Measurements from ENCODE around the gene EPN2.
A peak's percentile ranks its signal among the peaks of the same experiment; 100 is the strongest.

The EPN2 gene

DNA sequence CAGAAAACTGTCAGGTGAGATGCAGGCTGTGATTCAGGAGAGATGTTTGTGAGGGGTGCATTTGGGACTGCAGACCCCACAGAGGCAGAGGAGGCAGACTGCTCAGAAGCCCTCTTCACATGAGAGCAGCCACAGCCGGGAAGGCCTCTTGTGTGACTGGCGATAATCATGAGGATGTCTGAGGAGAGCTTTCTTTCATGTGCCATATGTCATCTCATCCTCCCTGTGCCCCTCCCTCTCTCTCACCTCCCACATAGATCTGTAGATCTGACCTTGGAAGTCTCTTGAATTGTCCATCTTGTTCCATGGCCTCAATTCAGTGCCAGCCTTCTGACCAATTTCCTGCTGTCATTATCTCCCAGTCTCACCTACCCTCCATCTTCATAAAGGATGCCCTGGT lies 50.5 kb downstream of the EPN2 start:
- FAIRE-seq: no peak
- DNase-seq (ENCODE audit: insufficient read length, low spot score): no peak

DNA sequence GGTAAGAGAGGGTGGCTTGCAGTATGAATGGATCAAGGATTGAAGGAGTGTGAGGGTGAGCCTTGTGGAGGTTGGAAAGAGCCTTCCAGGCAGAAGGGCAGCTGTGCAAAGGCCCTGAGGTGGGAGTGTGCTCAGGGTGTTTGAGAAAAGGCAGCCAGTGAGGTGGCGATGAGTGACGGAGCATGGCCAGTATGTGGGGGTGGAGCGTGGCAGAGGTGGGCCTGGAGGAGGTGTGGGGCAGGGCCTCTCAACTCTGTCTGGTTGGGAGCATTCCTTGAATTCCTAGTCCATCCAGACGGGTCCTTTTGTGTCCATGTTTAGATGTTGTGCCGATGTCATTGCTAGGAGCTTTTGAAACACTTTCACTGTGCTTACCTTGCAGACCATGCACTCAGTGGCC lies 51.3 kb downstream of the EPN2 start:
- DNase-seq (ENCODE audit: insufficient read length, low spot score) (no peak), FAIRE-seq (no peak)

DNA sequence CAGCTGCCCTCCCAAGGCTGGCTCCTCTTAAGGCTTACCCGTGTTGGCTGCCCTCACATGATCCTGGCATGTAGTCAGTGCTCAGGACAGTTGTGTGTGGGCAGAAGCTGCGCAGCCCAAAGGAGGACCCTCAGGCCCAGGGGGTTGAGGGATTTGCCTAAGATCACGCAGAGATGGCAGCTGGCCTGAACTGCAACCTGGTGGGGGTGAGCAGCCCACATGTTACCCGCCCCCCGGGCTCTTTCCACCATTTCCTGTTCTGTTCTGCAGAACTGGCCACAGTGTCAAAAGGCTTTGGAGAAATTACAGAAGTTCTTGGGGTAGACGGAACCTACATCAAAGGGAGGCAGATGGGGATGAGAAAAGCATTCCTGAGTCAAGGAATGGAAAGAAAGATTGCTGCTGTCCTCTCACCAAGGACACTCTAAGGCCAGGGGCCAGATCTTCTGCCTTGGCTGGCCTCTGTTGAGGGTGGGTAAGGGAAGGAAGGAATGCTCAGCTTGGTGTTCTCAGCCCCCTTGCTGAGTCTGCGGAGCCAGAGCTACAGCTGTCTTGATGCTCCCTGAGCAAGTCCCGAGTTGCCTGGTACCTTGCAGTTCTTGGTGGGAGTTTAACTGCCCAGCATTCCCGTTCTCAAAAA lies 53.0 kb downstream of the EPN2 start:
- no peak for FAIRE-seq
- DNase-seq (ENCODE audit: insufficient read length, low spot score): no peak

DNA sequence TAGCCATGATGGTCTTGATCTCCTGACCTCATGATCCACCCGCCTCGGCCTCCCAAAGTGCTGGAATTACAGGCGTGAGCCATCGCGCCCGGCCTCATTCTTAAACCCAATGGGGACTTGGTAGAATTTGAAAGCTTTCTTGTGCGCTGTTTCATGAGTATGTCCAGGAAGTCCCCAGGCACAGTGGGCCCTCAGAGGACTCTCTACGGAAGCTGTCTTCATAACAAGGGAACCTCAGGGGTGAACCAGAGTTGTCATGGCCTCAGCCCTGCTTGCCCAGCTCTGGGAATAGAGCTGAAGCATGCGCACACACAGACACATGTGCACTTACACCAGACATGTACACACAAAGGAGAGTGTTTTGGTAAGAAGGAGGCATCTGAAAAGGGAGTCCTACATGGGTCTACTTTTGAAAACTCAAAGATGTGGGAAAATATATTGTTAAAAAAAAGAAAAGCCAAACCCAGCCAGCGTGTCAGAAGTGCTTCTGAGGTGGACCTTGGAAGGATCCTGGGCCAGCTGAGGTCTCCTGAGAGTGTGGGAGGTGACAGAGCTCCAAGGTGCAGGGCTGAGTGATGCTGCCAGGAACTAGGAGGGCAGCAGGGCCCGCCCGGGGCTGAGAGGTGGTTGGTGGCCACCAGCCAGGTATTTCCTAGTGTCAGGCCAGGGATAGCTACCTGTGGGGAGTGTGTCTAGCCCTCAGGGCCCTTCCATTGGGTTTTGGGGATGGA lies 54.6 kb downstream of the EPN2 start:
- FAIRE-seq: no peak
- DNase-seq (ENCODE audit: insufficient read length, low spot score): no peak

DNA sequence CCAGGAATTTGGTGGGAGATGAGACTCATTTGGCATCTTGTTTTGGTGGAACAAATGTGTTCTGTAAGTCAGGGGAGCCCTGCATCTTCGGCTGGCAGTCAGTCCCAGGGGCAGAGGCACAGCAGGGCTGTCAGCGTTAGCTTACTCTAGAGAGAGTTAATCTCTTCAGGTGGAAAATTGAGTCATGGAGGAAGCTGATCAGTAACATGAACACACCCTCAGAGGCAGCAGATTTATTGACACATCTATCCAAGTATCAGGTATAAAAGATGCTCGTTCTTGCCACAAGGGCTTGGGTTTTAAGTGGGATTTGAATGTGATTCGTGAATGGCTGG lies 55.2 kb downstream of the EPN2 start:
- DNase-seq (ENCODE audit: insufficient read length, low spot score) (no peak), FAIRE-seq (no peak)

DNA sequence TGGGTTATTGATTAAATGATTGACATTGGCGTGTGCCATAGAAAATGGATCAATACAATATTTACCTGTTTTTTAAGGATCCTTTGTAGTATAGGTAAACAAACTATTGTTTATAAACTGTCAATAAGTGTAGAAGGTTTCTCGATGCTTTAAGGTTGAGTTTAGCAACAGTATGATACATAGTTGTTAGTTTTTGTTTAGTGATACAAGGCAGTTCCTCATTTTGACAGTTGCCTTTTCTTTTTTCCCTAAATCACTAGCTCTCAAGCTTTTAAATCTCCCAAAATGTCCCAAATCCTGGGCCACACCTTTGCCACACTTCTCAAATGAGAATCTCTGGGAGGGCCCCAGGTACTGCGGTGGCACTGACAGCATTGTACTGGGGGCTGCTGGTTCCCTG lies 57.3 kb downstream of the EPN2 start:
- FAIRE-seq (no peak), DNase-seq (ENCODE audit: insufficient read length, low spot score) (no peak)

DNA sequence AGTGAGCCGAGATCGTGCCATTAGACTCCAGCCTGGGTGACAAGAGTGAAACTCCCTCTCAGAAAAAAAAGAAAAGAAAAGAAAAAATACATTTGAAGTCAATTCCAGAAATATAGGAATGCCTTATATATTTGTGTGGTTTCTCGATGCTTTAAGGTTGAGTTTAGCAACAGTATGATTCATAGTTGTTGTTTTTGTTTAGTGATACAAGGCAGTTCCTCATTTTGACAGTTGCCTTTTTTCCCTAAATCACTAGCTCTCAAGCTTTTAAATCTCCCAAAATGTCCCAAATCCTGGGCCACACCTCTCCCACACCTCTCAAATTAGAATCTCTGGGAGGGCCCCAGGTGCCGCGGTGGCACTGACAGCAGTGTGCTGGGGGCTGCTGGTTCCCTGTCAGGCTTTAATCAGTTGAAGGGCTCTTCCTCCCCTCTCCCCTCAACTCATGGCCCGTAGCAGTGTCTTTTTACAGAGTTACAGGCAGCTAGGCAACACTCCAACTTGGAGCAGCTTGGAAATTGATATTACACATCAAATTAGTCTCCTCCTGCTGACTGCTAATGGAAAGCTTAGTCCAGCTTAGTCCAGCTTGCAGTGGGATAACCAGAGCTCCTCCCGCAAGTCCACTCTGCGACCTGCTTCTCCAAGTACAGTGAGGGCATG lies 58.4 kb downstream of the EPN2 start:
- no peak for FAIRE-seq
- no peak for DNase-seq (ENCODE audit: insufficient read length, low spot score)

DNA sequence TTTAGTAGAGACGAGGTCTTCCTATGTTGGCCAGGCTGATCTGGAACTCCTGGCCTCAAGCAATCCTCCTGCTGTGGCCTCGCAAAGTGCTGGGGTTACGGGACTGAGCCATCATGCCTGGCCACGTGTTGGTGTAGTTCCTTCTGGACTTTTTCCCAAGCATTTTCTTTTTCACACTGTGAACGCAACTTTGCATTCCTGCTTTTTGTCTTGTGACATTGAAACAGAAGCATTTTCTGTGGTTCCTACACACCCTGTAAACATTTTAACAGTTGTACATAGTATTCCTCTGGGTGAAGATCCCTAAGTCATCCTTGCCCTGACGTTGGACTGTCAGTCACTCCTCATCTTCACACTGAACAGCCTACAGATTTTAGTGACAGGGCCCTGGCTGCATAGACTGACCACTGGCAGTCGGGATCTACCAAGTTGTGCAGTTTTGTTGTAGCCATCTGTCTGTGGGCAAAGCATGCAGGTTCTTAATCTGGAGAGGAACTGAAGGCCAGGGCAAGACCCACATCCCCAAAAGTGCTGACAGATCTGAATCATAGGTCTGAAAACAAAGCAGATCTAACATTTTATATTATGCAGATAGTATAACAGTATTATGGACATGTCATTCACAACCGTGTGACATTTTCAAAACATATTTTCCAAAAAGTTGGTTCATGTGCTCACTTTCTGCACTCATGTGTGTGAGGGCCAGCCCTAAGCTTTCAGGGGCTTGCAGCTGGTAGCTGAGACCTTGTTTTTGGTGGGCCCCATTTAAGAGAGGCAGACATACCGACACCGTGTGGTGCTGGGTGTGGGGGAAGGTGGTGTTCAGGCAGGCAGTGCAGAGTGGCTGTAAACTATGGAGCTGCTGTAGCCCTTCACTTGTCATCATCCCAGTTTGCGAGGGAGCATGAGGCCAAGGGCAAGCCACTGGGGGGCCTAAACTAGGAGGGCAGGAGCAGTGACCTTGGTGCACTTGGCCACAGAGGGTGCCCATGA lies 59.9 kb downstream of the EPN2 start:
- FAIRE-seq: no peak
- DNase-seq (ENCODE audit: insufficient read length, low spot score): no peak

DNA sequence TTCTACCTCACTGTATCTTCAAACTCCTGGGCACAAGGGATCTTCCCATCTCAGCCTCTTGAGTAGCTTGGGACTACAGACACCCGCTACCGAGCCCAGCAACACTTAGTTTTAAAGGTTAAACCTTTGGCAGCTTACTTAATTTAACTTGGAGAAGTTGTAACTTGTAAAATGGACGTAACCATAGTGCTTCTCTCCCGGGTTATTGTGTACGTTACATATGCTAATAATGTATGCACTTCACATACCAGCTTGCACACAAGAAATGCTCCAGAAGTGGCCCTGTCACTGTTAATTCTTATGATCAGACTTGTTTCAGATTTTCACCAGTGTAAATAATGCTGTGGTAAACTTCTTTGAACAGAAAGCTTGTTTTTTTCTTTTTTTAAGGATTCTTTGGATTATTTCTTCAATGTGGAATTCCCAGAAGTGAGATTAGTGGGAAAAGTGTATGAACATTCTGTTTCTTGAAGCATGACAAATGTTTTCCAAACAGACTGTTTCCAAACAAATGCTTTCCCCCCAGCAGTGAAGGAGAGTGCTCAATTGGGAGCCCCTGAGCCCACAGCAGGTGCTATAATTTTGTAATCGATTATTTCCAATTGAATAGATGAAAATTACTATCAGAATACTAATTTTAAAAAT lies 61.5 kb downstream of the EPN2 start:
- no peak for DNase-seq (ENCODE audit: insufficient read length, low spot score)
- no peak for FAIRE-seq

DNA sequence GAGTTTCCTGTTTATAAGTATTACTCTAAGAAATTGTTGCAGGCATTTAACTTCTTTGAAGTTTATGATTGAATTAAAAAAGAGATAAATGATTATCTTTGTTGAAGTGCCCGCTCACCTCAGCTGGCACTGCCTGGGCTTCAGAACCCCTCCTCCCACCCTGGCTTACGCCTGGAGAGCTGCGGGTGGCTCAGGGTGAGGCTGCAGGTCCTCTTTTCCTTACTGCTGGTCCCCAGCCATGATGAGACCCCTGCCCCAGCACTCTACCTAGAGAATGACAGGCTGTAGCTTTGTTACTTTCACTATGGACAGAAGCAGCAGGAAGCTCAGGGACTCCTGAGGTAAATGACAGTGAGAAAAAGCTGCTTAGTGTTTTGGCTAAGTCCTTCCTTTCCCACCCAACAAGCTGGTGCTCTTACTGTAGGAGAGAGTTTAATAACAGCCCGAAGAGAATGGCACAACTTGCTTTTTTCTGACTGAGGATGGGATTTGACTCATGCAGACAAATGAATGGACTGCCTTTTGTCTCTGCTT lies 62.1 kb downstream of the EPN2 start:
- no peak for FAIRE-seq
- DNase-seq (ENCODE audit: insufficient read length, low spot score): no peak

DNA sequence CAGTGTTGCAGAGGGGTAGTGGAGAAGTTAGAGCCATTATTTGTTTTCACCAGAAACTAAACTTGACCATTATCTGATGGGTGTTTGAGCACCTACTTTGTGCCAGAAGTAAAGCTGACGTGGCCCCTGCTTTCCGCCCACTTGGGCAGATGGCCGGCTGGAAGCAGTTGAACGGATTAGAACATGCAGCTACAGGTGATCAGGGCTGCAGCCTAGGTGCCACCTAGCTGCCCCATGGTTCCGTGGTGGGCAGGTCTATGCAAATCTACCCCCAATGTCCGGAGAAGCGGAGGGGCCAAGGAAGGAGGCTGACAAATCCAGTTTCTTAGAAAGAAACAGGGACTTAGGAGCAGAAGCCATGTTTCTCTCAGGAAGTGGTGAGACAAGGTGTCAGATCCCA lies 62.7 kb downstream of the EPN2 start:
- DNase-seq (ENCODE audit: insufficient read length, low spot score): no peak
- FAIRE-seq: no peak

DNA sequence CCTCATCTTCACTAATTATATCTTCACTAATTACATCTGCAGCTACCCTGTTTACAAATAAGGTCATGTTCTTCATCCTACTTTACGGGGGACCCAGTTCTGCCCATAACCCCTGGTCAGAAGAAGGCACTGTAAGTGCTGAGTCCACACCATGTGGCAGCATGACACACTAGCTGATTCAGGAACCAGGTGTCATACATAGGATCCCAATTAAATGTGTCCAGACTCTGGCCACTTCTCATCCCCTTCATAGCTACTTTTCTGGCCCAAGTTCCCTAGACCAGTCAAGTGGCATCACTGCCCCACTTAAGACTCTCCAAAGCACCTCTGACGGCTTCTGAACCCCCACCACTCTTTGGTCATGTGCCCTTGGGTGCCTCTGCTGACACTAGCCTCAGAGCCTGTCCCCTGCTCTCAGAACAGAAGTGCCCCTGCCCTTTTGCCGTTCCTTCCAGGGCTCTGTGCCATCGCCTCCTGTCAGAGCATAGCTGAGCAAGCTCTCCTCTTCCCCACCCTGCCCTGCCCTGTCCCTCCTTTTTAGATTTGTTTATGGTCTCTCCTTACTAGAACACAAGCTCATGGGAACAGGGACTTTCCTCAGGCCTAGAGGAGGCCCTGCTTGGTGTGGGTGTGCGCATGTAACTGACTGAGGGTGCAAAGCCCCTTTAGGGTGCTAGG lies 64.2 kb downstream of the EPN2 start:
- DNase-seq (ENCODE audit: insufficient read length, low spot score) (no peak), FAIRE-seq (no peak)

DNA sequence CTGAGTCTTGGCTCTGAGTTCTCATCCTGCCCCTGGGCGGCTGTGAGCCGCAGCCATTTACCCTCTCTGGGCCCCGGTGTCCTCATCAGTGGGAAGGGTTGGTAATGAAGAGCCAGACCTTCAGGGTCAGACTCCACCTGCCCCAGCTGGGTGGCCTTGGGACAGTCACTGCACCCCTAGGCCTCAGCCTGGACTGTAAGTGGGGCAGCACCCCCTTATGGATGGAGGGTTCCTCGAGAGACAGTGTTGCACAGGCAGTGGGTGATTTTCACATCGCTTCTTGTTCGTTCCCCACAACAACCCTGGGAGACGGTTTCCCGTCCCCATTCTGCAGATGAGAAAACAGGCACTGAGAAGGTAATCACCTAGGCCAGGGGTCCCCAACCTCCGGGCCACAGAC lies 64.8 kb downstream of the EPN2 start:
- DNase-seq (ENCODE audit: insufficient read length, low spot score): no peak
- FAIRE-seq: no peak

DNA sequence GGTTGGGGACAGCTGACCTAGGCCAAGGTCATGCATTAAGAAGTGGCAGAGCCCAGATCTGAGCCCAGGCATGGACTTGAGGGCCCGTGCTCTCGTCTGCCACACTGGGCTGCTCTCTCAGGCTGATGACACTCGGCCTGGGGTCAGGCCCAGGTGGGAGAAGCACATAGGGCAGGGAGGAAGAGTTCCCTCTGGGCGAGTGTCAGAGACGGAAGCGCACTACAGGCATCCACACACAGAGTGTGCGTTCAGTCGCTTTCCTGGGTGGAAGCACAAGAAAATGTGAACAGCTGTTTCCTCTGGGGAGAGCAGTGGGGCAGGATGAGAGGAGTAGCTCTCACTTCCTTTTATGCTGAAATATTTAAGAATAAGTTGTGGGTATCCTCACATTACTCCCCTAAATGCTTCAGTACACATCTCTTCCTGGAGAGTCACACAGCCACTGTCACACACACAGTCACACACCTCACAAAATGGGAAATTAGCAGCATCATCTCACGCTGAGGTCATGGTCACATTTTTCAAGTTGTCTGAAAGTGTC lies 65.7 kb downstream of the EPN2 start:
- FAIRE-seq (no peak), DNase-seq (ENCODE audit: insufficient read length, low spot score) (no peak)

DNA sequence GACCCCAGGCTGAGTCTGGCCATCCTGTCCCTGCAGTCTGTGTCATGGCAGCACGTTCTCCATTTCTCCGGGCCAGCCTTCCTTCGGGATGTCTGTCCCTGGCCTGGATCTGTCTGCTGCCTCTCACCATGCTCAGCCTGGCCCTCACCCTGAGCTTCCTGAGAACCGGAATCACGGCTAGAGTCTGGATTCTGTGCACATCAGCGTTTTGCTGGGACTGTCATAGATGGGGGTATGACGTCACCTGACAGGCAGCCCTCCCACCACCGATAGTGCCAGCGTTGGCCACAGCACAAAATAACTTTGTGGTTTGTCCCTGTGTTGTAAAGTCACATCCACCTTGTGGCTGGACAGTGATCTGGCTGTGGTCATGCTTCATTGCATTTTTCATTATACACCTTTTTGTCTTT lies 66.2 kb downstream of the EPN2 start:
- DNase-seq (ENCODE audit: insufficient read length, low spot score) (no peak), FAIRE-seq (peak; percentile 28)

DNA sequence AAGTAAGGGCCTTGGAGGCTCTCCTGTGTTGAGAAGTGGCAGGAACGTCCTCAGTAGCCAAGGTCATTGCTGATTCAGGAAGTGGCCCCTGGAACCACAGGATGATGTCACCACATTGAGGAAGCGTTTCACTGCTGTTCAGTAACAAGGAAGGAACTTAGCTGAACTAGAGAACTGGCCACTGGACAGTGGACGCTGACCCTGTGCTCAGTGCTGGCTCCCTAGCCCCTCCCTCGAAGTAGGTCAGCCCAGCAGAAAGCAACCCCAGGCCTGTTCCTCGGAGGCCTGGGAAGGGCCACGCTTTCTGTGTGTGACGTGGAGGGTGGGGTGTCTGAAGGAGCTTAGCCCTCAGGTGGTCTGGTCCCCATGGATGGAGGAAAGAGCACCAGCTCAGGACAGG lies 67.0 kb downstream of the EPN2 start:
- no peak for DNase-seq (ENCODE audit: insufficient read length, low spot score)

DNA sequence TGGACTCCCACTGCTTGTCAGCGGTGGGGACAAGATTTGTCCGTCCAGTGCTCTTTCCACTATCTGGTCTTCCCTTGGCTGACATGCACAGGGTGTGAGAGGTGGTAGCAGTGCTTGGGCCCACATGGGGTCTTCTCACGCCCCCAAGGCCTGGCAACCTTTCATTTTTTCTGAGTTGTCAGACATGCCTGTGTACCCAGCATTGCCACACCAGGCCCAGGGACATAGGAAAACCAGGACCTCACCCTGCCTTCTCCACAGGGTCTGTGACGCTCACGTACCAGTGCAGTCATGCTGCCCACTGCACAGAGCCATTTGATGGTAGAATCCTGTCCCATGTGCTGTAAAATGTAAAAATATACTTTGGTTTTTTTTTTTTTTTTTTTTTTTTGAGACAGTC lies 67.6 kb downstream of the EPN2 start:
- no peak for FAIRE-seq
- no peak for DNase-seq (ENCODE audit: insufficient read length, low spot score)

More for the DNA sequence above, 67.0 kb downstream of the EPN2 start:
- peak; percentile 71 for FAIRE-seq

DNA sequence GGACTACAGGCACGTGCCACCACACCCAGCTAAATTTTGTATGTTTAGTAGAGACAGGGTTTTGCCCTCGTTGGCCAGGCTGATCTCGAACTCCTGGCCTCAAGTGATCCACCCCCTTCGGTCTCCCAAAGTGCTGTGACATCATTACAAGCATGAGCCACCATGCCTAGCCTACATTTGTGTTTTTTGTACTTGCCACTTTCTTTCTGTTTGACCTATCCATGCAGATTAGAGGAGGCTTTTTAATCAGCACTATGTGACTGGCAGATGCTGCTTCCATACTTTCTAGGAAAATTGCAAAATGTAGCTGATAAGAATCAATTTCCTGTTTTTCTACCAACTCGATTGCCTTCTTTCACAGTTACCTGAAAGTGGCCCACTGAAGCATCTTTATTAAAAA lies 68.1 kb downstream of the EPN2 start:
- peak; percentile 23 for FAIRE-seq

DNA sequence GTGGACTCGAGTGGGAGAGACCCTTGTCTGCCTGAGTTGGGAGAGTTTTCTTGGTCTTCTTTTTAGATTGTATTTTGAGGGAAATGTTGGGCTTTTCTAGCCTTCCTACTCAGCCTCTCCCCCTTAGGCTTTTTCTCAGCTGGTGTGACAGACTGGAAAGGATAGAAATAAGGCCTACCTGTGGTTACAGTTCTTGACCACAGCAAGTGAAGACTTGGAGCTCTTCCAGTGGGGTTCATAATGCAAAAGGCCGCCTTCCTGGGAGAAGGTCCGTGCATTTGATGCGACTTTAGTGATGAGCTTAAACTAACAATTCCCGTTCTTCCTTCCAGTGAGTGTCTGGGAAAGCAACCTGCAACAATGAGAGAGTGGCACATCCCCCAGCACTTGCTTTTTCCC lies 68.6 kb downstream of the EPN2 start:
- FAIRE-seq (peak; percentile 76), DNase-seq (ENCODE audit: insufficient read length, low spot score) (no peak)

More for the DNA sequence above, 68.1 kb downstream of the EPN2 start:
- no peak for DNase-seq (ENCODE audit: insufficient read length, low spot score)

All from GM19239 (cell line).